ENCODE data around the gene IL10.

- TF ChIP-seq, protein P1, sequence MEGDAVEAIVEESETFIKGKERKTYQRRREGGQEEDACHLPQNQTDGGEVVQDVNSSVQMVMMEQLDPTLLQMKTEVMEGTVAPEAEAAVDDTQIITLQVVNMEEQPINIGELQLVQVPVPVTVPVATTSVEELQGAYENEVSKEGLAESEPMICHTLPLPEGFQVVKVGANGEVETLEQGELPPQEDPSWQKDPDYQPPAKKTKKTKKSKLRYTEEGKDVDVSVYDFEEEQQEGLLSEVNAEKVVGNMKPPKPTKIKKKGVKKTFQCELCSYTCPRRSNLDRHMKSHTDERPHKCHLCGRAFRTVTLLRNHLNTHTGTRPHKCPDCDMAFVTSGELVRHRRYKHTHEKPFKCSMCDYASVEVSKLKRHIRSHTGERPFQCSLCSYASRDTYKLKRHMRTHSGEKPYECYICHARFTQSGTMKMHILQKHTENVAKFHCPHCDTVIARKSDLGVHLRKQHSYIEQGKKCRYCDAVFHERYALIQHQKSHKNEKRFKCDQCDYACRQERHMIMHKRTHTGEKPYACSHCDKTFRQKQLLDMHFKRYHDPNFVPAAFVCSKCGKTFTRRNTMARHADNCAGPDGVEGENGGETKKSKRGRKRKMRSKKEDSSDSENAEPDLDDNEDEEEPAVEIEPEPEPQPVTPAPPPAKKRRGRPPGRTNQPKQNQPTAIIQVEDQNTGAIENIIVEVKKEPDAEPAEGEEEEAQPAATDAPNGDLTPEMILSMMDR (IDR thresholded peaks at IDR 0.05): no peak
- TF ChIP-seq POLR2A (IDR thresholded peaks at IDR 0.05): no peak
These were observed 20.4 kb downstream of the IL10 start for GRCh38 chr1:206751891-206752290.

All from right lobe of liver (tissue), 4 donors.